Right kidney (tissue), 1 donor: ENCODE results near the gene AHDC1.
"Not testable (repeated sequence)": the region's sequence is repeated elsewhere in the genome, so short reads cannot be mapped to it uniquely, and the experiment has no call there.

Experiments
- DNase-seq: peaks from one replicate; pipeline ENCODE4 v3.0.0-alpha.2; 2016

Gene AHDC1

DNA sequence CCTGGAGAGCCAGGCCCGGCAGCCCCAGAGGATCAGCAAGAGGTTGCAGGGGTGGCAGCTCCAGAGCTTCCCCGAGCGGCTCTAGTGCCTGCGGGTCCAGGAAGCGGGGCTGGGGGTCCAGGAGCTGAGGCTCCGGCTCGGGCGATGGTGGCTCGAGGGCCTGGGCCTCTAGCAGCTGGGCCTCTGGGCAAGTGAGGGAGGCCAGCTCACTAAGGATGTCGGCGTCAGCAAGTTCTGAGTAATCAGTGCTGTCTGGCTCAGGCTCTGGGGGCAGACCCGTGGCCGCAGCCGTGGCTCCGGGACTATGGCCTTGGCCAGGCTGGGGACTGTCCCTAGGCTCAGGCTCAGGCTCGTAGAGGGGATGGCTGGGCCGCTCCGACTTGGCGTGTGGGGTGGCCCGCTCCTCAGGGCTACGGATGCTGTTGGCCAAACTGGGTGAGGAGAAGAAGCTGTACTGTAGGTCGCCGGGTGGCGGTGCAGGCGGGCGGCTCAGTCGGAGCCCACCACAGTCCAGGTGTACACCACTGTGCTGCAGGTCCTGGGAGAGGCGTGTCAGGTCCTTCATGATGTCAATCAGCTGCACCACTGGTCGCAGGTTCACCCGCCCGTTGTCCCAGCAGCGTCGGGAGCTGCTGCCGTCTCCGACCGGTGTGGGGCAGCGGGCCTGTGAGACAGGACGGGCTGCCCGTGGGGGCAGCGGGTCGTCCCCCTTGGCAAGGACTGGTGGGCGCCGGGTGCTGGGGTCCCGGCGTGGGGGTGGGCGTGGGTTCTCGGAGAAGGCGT lies 52.6 kb downstream of the AHDC1 start:
- no peak for DNase-seq

DNA sequence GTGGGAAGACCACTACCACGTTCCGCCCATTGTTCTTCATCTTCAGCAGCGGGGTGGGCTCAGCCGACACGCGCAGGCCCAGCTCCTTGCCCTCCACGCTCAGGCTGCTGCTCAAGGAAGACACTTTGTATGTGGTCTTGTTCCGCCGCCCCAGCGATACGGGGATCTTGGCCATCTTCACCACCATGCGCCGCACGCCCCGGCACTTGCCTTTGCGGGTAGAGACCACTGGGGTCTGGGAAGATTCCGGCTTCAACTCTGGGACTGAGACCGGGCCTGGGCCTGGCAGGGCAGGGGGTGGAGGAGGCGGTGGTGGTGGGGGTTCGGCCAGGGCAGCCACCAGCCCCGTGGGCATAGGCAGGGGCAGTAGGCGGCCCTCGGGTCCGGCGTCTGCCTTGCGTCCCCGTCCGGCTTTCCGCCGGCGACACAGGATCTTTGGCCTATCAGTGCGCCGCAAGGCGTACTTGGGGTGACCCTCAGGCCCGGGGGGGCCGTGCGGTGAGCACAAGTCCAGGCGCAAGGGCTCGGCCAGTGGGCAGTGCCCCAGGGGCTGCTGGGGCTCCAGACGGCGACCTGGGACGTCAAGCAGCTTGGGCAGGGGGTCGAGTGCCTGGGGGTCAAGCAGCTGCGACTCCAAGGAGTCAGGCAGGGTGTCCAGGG lies 53.3 kb downstream of the AHDC1 start:
- no peak for DNase-seq

- no peak for DNase-seq
Observed at GRCh38 chr1:27549807-27550408, 54.0 kb downstream of the AHDC1 start.

DNA sequence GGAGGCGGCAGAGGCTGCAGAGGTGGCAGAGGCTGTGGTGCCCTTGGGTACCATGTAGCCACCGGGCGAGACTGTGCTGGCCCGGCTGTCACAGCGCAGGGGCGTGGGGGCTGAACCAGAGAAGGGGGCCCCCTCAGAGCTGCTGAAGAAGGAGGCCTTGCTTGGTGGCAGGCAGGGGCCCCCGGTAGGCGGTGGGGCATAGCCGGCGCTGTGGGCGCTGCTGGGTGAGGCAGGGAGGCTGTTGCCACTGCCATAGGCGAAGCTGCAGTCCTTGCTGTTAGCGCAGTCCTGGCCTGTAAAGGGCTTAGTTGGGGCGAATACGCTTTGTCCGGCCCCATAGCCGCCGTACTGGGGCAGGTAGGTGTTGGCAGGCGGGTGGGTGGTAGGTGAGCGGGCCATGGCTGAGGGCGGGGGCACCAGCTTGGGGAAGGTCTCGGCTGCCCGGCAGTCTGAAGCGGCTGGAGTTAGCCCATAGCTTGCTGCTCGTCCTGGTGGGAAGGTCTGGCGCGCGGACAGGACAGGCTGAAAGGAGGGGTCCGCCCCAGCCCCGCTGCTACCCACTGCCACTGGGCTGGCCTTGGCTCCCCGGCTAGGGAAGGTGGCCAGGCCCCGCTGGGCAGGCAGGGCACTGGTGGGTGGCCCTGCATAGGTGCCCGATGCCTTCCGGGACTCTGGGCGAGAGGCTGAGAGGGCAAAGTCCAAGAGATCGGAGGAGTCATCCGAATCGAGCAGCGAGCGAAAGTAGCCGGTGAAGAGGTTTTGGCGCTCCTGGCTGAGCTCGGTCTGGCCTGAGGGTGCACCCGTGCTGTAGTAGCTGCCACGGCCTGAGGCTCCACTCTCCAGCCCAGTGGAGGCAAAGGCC lies 54.9 kb downstream of the AHDC1 start:
- DNase-seq = no peak

GRCh38 chr1:27548136-27548853 lies 55.6 kb downstream of the AHDC1 start:
- no peak for DNase-seq

DNA sequence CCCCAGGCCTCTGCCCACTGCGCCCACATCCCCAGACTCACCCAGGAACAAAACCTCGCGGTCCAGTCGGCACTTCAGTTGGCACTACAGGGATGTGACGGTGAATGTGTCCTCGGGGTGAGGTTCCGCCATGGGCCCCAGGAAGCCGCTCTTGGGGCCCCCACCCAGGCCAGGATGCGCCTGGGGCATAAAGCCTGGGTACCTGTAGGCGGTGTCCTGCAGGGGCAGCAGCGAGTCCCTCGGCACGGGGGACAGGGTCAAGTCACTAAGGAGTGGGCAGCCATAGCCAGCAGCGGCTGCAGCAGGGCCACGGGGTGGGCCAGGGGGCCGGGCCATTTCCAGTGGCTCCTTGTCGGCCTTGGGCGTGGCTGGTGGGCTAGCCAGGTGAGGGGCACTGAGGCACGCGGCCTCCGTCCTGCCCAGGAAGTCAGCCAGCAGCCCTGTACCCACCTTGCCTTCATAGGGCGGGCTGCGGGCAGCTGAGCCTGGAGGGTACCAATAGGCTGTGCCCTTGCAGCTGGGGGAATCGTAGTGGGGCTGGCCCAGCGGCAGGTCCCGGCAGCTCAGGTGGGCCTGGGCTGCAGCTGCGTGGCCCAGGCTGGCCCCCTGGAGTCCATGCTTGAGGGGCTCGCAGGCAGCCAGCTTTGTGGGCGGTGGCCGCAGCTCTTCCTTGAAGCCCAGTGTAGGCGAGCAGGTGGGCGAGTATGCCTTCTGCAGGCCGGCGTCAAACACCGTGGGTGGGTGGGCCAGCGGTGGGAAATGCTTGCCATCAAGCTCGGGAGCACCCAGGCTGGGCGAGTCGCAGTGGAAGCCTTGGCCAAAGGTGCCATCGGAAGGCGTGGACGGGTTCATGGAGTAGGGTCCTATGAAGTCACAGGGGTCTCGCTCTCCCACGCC lies 56.5 kb downstream of the AHDC1 start:
- no peak for DNase-seq

- no peak for DNase-seq
Observed at GRCh38 chr1:27545876-27546275, 58.1 kb downstream of the AHDC1 start.

- DNase-seq = no peak
Observed at GRCh38 chr1:27545271-27545670, 58.7 kb downstream of the AHDC1 start.

- DNase-seq = no peak
Observed at GRCh38 chr1:27544834-27545233, 59.1 kb downstream of the AHDC1 start.

DNA sequence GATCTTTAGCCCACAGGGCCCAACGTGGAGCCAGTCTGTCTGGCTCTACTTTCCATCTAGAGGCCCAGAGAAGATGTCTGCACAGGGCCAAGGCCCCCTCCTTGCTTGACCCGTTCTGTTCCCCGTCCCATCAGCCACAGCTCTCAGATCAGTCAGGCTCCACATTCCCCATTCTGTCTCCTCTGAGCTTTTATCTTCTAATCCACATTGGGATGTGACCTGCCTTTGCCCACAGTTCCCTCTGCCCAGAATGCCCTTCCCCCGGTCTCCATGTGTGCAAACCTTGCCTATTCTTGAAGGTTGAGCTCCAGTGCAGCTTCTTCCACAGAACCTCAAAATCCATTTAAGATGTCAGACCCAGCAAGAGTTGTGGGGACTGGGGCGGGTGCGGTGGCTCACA lies 60.7 kb downstream of the AHDC1 start:
- DNase-seq = no peak

DNA sequence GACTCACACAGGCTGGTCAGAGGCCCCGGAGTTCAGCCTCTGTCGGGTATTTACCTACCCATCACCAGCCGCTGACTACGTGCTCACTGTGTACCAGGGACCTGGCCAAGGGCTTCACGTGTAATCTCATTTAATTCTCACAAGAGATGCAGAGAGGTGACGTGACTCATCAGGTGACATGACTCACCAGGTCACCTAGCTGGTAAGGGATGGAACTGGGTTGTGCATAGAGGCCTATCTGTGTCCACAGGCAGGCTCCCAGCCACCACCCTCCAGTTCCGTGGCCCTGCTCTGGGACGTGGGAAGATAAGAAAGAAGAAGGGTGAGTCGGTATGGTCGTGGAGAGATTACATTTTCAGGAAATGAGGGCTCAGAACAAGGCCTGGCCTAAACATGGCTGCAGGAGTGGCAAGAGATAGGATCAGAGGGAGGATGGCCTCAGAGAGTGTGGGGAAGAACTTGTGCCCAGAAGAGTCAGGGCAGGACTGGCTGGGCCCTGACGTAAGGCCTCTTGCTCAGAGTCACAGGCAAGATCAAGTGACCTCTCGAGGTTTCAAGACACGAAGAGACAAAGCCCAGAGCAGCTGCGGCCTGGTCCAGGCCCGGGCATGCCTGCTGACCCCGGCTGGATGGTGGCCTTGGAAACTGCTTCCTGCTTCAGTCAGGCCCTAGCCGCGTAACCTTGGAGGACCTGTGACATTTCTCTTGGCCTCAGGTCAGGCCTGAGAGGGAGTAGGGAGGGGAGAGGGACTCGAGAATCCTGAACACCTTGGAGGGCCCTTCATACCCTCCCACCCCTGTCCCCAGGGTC lies 61.3 kb downstream of the AHDC1 start:
- no peak for DNase-seq

GRCh38 chr1:27539901-27540861 lies 63.8 kb downstream of the AHDC1 start:
- DNase-seq = no peak

GRCh38 chr1:27538793-27539192 lies 65.2 kb downstream of the AHDC1 start:
- no peak for DNase-seq

- DNase-seq = not testable (repeated sequence)
Observed at GRCh38 chr1:27538305-27538676, 65.7 kb downstream of the AHDC1 start.

- no peak for DNase-seq
Observed at GRCh38 chr1:27536767-27537166, 67.2 kb downstream of the AHDC1 start.

DNA sequence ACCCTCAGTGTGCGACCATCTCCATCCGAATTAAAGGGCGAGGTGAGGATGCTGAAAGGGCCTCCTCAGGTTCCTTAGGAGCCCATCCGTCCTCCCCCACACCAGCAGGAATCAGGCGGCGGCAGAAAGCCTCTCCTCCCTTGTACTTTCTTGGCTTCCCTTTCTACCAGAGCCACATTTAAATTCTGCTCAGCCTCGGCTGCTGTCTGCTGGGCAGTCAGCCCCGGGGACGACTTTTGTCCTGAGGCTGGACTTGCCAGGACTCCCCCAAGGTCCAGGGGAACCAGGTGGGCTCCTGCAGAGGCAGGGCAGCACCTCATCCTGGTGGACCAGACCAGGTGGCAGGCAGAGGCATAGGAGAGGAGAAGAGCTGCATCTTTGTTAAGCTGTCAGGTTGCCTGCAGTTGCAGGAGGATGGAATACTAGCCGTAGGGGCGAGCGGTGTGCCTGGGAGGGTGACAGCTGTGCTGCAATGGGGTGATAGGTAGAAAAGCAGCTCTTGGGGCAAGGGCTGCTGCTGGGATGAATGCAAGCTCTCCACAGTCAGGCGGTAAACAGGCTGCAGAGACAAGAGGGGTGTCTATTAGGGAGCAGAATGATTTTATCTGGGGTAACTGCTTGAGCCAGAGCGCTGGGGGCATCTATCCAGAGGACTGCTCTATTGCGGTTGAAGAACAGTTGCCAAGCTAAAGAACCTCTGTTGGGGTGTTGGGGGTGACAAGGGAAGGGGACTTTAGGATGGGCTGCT lies 67.8 kb downstream of the AHDC1 start:
- DNase-seq = no peak

GRCh38 chr1:27535386-27535785 lies 68.6 kb downstream of the AHDC1 start:
- DNase-seq = no peak
